Measurements from ENCODE around the gene MUCL1.

MUCL1 gene

DNA sequence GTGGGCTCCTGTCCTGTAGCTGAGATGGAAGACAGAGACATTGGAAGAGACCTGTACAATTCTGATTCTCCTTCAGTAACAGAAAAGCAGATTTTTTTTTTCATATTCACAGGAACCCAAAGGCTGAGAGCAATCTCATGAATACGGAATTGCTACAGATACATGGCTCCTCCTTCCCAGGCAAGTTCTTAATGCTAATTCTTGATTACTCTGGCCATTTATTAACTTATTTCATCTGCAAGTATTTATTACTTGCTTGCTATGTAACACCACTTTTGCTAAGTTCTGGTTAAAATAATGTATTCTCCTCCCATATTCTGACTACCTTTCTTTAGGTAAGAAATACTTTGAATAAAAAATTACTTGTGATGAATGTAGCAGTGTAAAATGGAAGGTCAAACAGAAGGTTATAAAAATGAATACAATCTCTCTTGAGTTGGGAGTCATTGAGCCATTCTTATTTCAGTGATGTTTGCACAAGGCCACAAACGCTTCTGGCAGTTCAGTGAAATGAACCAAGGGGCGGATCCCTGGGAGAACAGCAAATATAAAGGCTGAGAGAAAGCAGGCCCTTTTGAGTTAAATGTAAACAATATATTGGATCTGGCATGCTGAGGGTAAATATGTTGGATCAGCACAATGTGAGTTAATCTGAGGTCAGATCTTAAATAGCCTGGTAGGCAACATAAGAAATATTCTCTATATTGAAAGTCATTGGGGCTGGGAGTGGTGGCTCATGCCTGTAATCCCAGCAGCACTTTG lies 37.6 kb downstream of the MUCL1 start:
- DNase-seq (ENCODE audit: low spot score): no peak

All from NAMALWA (cell line).